GM21447 (cell line): ENCODE measurements around the gene ZBTB9.
A peak's percentile ranks its signal among the peaks of the same experiment; 100 is the strongest.

Source experiments
- ATAC-seq: cut with Tn5 transposase; IDR thresholded peaks from one replicate; pipeline ENCODE4 v1.9.1; 2021; ENCODE audit not compliant: unreplicated experiment

Gene ZBTB9

GRCh38 chr6:33454009-33454946 is at the start of gene ZBTB9:
Gene ZBTB9, plus strand, starts transcription at chr6:33454576. Its CDS starts 525 bp downstream, at chr6:33455101.
- peak; percentile 98 for ATAC-seq

- no peak for ATAC-seq
Measured at GRCh38 chr6:33404884-33405283, 49.5 kb upstream of the ZBTB9 start.

- no peak for ATAC-seq
Measured at GRCh38 chr6:33405386-33405940, 48.9 kb upstream of the ZBTB9 start.

GRCh38 chr6:33406126-33406525 is 48.2 kb upstream of the ZBTB9 start:
- ATAC-seq: no peak

- no peak for ATAC-seq
Measured at GRCh38 chr6:33407132-33407718, 47.2 kb upstream of the ZBTB9 start.

GRCh38 chr6:33410050-33410710 is 44.2 kb upstream of the ZBTB9 start:
- peak; percentile 66 for ATAC-seq

- peak; percentile 20 for ATAC-seq
Measured at GRCh38 chr6:33410711-33411631, 43.4 kb upstream of the ZBTB9 start, which contains the start of gene PHF1. Gene PHF1, plus strand, starts transcription at chr6:33411014. Its CDS starts 1,250 bp downstream, at chr6:33412264.

- no peak for ATAC-seq
Measured at GRCh38 chr6:33411632-33412005, 42.8 kb upstream of the ZBTB9 start.

- no peak for ATAC-seq
Measured at GRCh38 chr6:33412140-33413009, 42.0 kb upstream of the ZBTB9 start.

- ATAC-seq: no peak
Measured at GRCh38 chr6:33413241-33414120, 40.9 kb upstream of the ZBTB9 start.

GRCh38 chr6:33414592-33415271 is 39.6 kb upstream of the ZBTB9 start:
- ATAC-seq: no peak

- no peak for ATAC-seq
Measured at GRCh38 chr6:33415831-33416230, 38.5 kb upstream of the ZBTB9 start.

GRCh38 chr6:33416386-33417127 is 37.8 kb upstream of the ZBTB9 start:
- ATAC-seq: no peak

- no peak for ATAC-seq
Measured at GRCh38 chr6:33417128-33417902, 37.1 kb upstream of the ZBTB9 start.

GRCh38 chr6:33417903-33418689 is 36.3 kb upstream of the ZBTB9 start, which contains the start of gene CUTA:
Gene CUTA, minus strand, starts transcription at chr6:33418107. Its CDS starts 107 bp downstream, at chr6:33418000.
- peak; percentile 72 for ATAC-seq
